ENCODE results near the gene CCDC14.
"Not testable (repeated sequence)": the region's sequence is repeated elsewhere in the genome, so short reads cannot be mapped to it uniquely, and the experiment has no call there.

The CCDC14 gene

GRCh38 chr3:123935830-123936229 is 25.2 kb downstream of the CCDC14 start:
- H3K4me3 ChIP-seq (ENCODE audit: low read length): no peak overlapping the region
- TF ChIP-seq ZNF274 (IDR thresholded peaks at IDR 0.05; ENCODE audit: low read depth, low read length): no peak

GRCh38 chr3:123934250-123934649 is 26.8 kb downstream of the CCDC14 start:
- no peak for TF ChIP-seq ZNF274 (IDR thresholded peaks at IDR 0.05; ENCODE audit: low read depth, low read length)

DNA sequence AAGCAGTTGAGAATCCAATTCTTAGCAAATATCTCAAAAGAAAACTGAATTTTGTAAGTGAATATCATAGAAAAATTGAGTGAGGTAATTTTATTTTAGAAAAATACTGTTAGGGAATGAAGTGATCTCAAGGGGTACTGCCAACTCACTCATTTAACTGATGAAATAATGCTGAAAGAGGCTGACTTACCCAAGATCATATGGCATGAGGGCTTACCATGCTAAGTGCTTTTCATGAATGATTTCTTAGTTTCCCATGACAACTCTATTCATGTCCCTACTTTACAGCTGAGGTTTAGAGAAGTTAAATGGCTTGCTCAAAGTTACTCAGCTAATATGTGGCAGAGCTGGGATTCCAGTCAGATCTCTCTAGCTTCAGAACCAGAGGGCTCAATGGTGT is 30.6 kb downstream of the CCDC14 start:
- no peak overlapping the region for H3K4me3 ChIP-seq (ENCODE audit: low read length)
- TF ChIP-seq ZNF274 (IDR thresholded peaks at IDR 0.05; ENCODE audit: low read depth, low read length): no peak

More at GRCh38 chr3:123934250-123934649, 26.8 kb downstream of the CCDC14 start:
- no peak overlapping the region for H3K4me3 ChIP-seq (ENCODE audit: low read length)

DNA sequence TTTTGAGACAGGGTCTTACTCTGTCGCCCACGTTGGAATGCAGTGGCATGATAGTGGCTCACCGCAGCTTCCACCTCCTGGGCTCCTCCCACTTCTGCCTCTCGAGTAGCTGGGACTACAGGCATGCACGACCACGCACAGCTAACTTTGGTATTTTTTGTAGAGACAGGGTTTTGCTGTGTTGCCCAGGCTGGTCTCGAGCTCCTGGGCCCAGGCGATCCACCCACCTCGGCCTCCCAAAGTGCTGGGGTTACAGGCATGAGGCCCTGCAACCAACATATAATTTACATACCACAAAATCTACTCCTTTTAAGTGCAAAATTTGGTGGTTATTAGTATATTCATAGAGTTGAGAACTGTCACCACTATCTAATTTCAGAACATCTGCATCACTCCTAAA is 31.7 kb downstream of the CCDC14 start:
- no peak overlapping the region for H3K4me3 ChIP-seq (ENCODE audit: low read length)
- TF ChIP-seq ZNF274 (IDR thresholded peaks at IDR 0.05; ENCODE audit: low read depth, low read length): no peak

DNA sequence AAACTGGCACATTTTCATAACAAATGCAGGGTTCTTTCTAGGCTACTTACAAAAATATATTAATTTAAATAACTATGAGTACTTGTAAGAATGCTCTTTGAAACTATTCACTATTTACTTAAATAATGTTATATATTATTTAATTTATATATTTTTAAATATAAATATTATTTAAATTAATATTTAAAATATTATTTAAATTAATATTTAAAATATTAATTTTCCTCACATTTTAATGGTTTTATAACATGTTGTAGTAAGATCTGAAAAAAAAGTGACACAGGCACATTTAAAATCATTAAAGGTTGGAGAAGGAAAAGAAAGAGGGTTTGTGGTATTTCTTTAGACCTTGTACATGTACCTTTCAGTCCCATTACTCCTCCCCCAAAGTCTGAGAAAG is 34.6 kb downstream of the CCDC14 start:
- no peak overlapping the region for H3K4me3 ChIP-seq (ENCODE audit: low read length)

DNA sequence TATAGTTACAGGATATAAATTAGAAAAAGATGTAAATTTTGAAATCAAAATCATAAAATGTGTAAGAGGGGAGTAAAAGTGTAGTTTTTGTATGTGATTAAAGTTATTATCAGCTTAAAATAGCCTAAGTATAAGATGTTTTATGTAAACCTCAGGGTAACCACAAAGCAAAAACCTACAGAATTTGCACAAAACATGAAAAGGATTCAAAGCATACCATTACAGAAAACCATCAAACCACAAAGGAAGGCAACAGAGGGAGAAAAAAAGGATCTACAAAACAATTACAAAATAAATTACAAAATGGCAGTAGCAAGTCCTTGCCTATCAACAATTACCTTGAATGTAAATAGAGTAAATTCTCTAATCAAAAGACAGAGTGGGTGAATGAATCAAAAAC is 40.2 kb downstream of the CCDC14 start:
- TF ChIP-seq ZNF274 (IDR thresholded peaks at IDR 0.05; ENCODE audit: low read depth, low read length): no peak
- no peak overlapping the region for H3K4me3 ChIP-seq (ENCODE audit: low read length)

More for the DNA sequence above, 34.6 kb downstream of the CCDC14 start:
- TF ChIP-seq ZNF274 (IDR thresholded peaks at IDR 0.05; ENCODE audit: low read depth, low read length): no peak

GRCh38 chr3:123920383-123920782 is 40.6 kb downstream of the CCDC14 start:
- no peak overlapping the region for H3K4me3 ChIP-seq (ENCODE audit: low read length)
- TF ChIP-seq ZNF274 (IDR thresholded peaks at IDR 0.05; ENCODE audit: low read depth, low read length): no peak

DNA sequence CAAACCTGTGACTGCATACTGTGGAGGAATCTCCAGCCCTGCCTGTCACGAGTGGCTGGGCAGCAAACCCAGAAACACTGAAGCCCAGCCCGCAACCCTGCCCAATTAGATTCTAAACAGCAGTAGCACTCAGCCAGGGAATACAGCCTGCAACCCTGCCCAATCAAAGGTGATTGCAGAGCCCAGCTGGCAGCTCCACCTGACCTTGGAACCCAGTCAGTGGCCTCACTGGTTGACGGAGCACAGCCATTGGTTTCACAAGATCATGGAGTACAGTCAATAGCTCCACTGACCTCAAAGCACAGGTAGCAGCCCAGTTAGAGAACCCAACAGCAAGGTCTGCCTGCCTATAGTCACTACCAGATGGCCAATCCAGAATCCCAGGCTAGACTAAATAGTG is 41.7 kb downstream of the CCDC14 start:
- no peak overlapping the region for H3K4me3 ChIP-seq (ENCODE audit: low read length)
- no peak for TF ChIP-seq ZNF274 (IDR thresholded peaks at IDR 0.05; ENCODE audit: low read depth, low read length)

DNA sequence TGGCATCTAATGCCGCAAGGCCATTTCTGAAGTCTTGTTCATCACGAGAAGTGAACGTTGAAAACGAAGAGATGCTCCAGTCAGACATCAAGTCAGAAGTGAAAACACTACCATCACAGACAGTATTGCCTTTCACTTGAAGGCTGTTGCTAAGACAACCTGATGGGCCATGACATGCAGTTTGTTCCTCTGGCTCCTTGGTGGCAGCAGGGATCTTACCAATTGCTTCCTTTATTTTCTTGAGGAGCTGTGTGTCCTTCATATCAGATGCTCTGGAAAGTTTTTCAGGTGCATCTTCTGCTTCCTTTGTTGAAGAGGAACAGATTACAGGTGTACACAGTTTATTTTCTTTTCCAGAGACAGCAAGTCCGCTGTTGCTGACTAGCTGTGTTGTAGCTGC is 46.2 kb downstream of the CCDC14 start:
- no peak for TF ChIP-seq ZNF274 (IDR thresholded peaks at IDR 0.05; ENCODE audit: low read depth, low read length)
- no peak overlapping the region for H3K4me3 ChIP-seq (ENCODE audit: low read length)

DNA sequence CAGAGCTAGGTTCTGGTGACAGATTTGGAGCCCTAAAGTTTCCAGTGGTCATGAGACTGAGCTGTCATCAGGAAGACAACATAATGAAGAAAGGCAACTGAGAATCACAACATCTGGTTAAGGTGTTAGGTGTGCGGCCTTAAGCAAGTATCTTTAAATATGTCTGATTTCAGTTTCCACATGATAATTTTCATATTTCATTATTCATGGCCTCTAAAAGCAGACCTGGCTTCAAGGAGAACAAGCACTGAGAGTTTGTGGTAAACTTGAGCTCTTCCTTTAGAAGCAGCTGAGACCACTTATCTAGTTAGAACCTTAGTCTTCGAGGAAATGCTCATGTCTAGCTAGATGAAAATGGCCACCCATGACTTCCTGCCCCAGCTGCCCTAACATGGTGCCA is 51.2 kb downstream of the CCDC14 start:
- no peak for TF ChIP-seq ZNF274 (IDR thresholded peaks at IDR 0.05; ENCODE audit: low read depth, low read length)
- no peak overlapping the region for H3K4me3 ChIP-seq (ENCODE audit: low read length)

DNA sequence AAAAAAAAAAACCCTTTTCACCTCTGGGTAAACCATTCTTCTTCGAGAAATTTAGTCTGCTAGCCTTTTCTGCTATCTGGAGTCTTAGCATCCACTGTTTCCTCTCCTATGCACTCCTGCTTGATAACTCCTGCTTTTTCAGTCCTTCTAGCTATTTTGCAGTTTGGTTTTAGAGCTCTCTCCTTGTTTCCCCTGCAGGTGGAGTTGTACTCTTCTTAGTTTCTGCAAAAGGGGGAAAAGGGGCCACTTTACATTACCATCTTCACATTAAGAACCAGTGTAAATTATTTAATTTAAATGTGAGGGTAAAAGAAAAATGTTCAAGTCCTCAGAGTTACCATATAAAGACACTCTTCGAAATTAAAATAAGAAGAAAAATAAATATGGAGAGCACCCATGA is 53.3 kb downstream of the CCDC14 start:
- TF ChIP-seq ZNF274 (IDR thresholded peaks at IDR 0.05; ENCODE audit: low read depth, low read length): no peak
- no peak overlapping the region for H3K4me3 ChIP-seq (ENCODE audit: low read length)

DNA sequence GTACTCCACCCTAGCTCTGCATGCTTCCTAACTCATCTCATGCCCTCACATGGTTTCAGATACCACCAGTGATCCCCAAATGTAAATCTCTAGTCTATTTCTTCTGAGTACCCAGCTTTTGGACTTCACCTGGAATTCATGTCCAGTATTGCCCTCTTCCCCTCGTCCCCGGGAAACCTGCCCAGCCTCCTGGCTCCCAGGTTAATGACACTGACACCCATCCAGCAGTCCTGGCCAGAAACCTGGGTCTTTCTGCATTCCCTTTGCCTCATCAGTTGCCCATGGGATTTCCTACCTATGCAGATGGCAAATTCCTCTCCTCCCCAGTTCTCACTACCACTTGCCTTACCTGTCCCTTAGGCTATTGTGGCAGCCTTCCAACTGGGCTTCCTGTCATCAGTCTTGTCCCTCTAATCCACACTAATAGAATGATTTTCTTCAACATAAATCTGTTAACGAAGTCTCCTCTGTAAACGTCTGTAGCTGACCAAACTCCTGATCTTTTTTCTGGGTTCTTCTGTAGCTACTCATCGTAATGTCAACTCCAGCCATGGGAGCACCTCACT is 61.6 kb downstream of the CCDC14 start:
- no peak for TF ChIP-seq ZNF274 (IDR thresholded peaks at IDR 0.05; ENCODE audit: low read depth, low read length)
- H3K4me3 ChIP-seq (ENCODE audit: low read length): no peak overlapping the region

DNA sequence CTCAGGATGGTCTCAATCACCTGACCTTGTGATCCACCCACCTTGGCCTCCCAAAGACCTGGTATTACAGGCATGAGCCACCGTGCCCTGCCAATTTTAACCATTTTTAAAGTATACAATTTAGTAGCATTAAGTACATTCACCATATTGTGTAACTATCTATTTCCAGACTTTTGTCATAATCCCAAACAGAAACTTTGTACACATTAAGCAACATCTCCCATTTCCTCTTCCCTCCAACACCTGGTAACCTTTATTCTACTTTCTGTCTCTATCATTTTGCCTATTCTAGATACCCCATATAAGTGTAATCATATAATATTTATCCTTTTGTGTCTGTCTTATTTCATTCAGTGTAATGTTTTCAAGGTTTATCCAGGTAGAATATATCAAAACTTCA is 68.0 kb downstream of the CCDC14 start:
- no peak overlapping the region for H3K4me3 ChIP-seq (ENCODE audit: low read length)
- TF ChIP-seq ZNF274 (IDR thresholded peaks at IDR 0.05; ENCODE audit: low read depth, low read length): no peak

- H3K4me3 ChIP-seq (ENCODE audit: low read length): no peak overlapping the region
- no peak for TF ChIP-seq ZNF274 (IDR thresholded peaks at IDR 0.05; ENCODE audit: low read depth, low read length)
These were observed 68.8 kb downstream of the CCDC14 start for GRCh38 chr3:123892195-123892594.

- not testable (repeated sequence) for H3K4me3 ChIP-seq (ENCODE audit: low read length)
These were observed 70.0 kb downstream of the CCDC14 start for GRCh38 chr3:123890991-123891390.

- H3K4me3 ChIP-seq (ENCODE audit: low read length): not testable (repeated sequence)
These were observed 70.9 kb downstream of the CCDC14 start for GRCh38 chr3:123890162-123890561.

All from GM08714 (cell line).